ENCODE results near the gene NID1.

- TF ChIP-seq CTCF (IDR thresholded peaks at IDR 0.05) (no peak), E2F5 (CRISPR knock-in tag; IDR thresholded peaks at IDR 0.05) (no peak), MLX (CRISPR knock-in tag; IDR thresholded peaks at IDR 0.05) (no peak), ZBTB21 (CRISPR knock-in tag; IDR thresholded peaks at IDR 0.05; ENCODE audit: borderline replicate concordance) (no peak), ESRRA (CRISPR knock-in tag; IDR thresholded peaks at IDR 0.05; ENCODE audit: borderline replicate concordance) (no peak), ZSCAN18 (CRISPR knock-in tag; IDR thresholded peaks at IDR 0.05) (no peak)
These were observed 111.1 kb downstream of the NID1 start for GRCh38 chr1:235953801-235954200.
